HCT116 (cell line): ENCODE measurements around the gene SAMD4B. TPM values are rescaled to one million over a fixed set of nuclear protein-coding genes. Genes with fewer than 3 reads are reported as not detected.

ENCODE experiments used
- ATAC-seq: fragments of 200-7000 bp; cut with Tn5 transposase; 2 replicates; pipeline ENCODE4 v1.9.1; 2020; ENCODE audit warnings: mild to moderate bottlenecking, moderate library complexity
- BruUV-seq: library from RNA; stranded (reverse); fragments of 400-500 nt; replicated peaks from 2 replicates; lab custom pipeline; 2021; lab: Mats Ljungman, UMichigan
- CTCF ChIA-PET: fragments of 300-600 bp; sonication (Branson Sonifier 250); formaldehyde crosslinking; loops from one replicate; lab custom pipeline; 2021; ENCODE audit warnings: antibody characterized with exemption; lab: Charles Lee
- POLR2A ChIA-PET: fragments of 300-600, 350-600 bp; sonication (Branson Sonifier 250); formaldehyde crosslinking; loops from one replicate; lab custom pipeline; 2021; ENCODE audit warnings: antibody characterized with exemption; lab: Charles Lee
- RAD21 ChIA-PET, 2 experiments: fragments of 300-600 bp; sonication (Branson Sonifier 250); formaldehyde crosslinking; loops; one replicate each; lab custom pipeline; 2023; ENCODE audit warnings: low total read pairs in 2 of 2; ENCODE audit not compliant: uncharacterized antibody in 2 of 2, unreplicated experiment in 2 of 2, low non-redundant PET in 1 of 2; lab: Charles Lee
- DNase-seq: peaks from one replicate; pipeline ENCODE4 v3.0.0-alpha.2; 2010; ENCODE audit warnings: low read depth, low spot score
- H2AFZ ChIP-seq: fragments of 200-600 bp; shearing (Covaris generic), sonication (generic); 2 replicates; pipeline ENCODE4 v1.6.1; 2017; ENCODE audit warnings: low read depth, mixed run types, mixed read lengths, antibody characterized with exemption, low read length; ENCODE audit not compliant: poor library complexity, severe bottlenecking
- H3K27ac ChIP-seq: 2 replicates; pipeline ENCODE4 v1.5.1; 2012; ENCODE audit warnings: low read depth, low read length
- H3K27me3 ChIP-seq: fragments of 200-600 bp; sonication (generic); 2 replicates; pipeline ENCODE4 v1.6.1; 2016; ENCODE audit warnings: mixed run types, low read length, mixed read lengths; ENCODE audit not compliant: insufficient read depth
- H3K36me3 ChIP-seq, 2 experiments: fragments of 200-500 bp in 1 of 2; fragments of 200-600 bp in 1 of 2; sonication (Bioruptor generic) in 1 of 2; sonication (generic) in 1 of 2; 2 replicates each; pipeline versions ENCODE4 v1.5.1 to v1.6.1; 2014 to 2016; ENCODE audit warnings: low read length in 2 of 2, inconsistent platforms in 1 of 2, mixed read lengths in 1 of 2, mixed run types in 1 of 2; ENCODE audit not compliant: insufficient read depth in 2 of 2, control insufficient read depth in 1 of 2
- H3K4me1 ChIP-seq, 2 experiments: fragments of 200-600 bp in 1 of 2; sonication (generic) in 1 of 2; 2 replicates each; pipeline versions ENCODE4 v1.5.1 to v1.6.1; 2012 to 2017; ENCODE audit warnings: low read length in 2 of 2, inconsistent platforms in 1 of 2, mild to moderate bottlenecking in 1 of 2, mixed read lengths in 1 of 2, mixed run types in 1 of 2, moderate library complexity in 1 of 2; ENCODE audit not compliant: insufficient read depth in 2 of 2, control insufficient read depth in 1 of 2
- H3K4me2 ChIP-seq: fragments of 200-600 bp; sonication (generic); 2 replicates; pipeline ENCODE4 v1.6.1; 2017; ENCODE audit warnings: mixed run types, low read length, mixed read lengths
- H3K4me3 ChIP-seq, 2 experiments: fragments of 200-600 bp in 1 of 2; sonication (generic) in 1 of 2; replicated peaks in 1 of 2; 2 replicates each; pipeline ENCODE4 v1.5.1; 2011 to 2016; ENCODE audit warnings: low read length in 2 of 2, control low read depth in 1 of 2, low read depth in 1 of 2, mild to moderate bottlenecking in 1 of 2, mixed read lengths in 1 of 2, mixed run types in 1 of 2
- H3K79me2 ChIP-seq: fragments of 200-600 bp; sonication (generic); 2 replicates; pipeline ENCODE4 v1.6.1; 2017; ENCODE audit warnings: mild to moderate bottlenecking, mixed run types, low read length, moderate library complexity, mixed read lengths; ENCODE audit not compliant: insufficient read depth
- H3K9ac ChIP-seq: fragments of 200-600 bp; sonication (generic); 2 replicates; pipeline ENCODE4 v1.6.1; 2016; ENCODE audit warnings: low read length, mixed read lengths
- H3K9me2 ChIP-seq: fragments of 200-600 bp; sonication (generic), shearing (Covaris generic); 2 replicates; pipeline ENCODE4 v1.6.1; 2017; ENCODE audit warnings: mixed run types, mild to moderate bottlenecking, moderate library complexity; ENCODE audit not compliant: insufficient read depth
- H3K9me3 ChIP-seq, 2 experiments: fragments of 200-500 bp in 1 of 2; fragments of 200-600 bp in 1 of 2; sonication (Bioruptor generic) in 1 of 2; sonication (generic) in 1 of 2; 2 replicates each; pipeline ENCODE4 v1.6.1; 2014 to 2017; ENCODE audit warnings: low read length in 2 of 2, mixed read lengths in 2 of 2, inconsistent platforms in 1 of 2, low read depth in 1 of 2, mild to moderate bottlenecking in 1 of 2, mixed run types in 1 of 2, moderate library complexity in 1 of 2; ENCODE audit not compliant: control insufficient read depth in 1 of 2, insufficient read depth in 1 of 2
- H4K20me1 ChIP-seq: fragments of 200-600 bp; sonication (generic), shearing (Covaris generic); 2 replicates; pipeline ENCODE4 v1.6.1; 2017; ENCODE audit warnings: mixed run types, mild to moderate bottlenecking, moderate library complexity; ENCODE audit not compliant: insufficient read depth
- CBX3 ChIP-seq: IDR thresholded peaks from 2 replicates; pipeline ENCODE4 v1.6.1; 2012; ENCODE audit warnings: low read depth
- CEBPB ChIP-seq: IDR thresholded peaks from 2 replicates; pipeline ENCODE4 v1.6.1; 2012; ENCODE audit warnings: low read depth
- ELF1 ChIP-seq: IDR thresholded peaks from 2 replicates; pipeline ENCODE4 v1.6.1; 2012; ENCODE audit warnings: low read depth, borderline replicate concordance
- EZH2phosphoT487 ChIP-seq: fragments of 200-600 bp; IDR thresholded peaks from 2 replicates; pipeline ENCODE4 v1.6.1; 2018; ENCODE audit warnings: antibody characterized with exemption, borderline replicate concordance
- JUND ChIP-seq: IDR thresholded peaks from 2 replicates; pipeline ENCODE4 v1.6.1; 2012
- POLR2AphosphoS5 ChIP-seq: IDR thresholded peaks from 2 replicates; pipeline ENCODE4 v1.6.1; 2011; ENCODE audit warnings: mild to moderate bottlenecking, low read depth, low read length, moderate library complexity
- SP1 ChIP-seq: IDR thresholded peaks from 2 replicates; pipeline ENCODE4 v1.6.1; 2012; ENCODE audit warnings: low read depth
- SRF ChIP-seq: IDR thresholded peaks from 2 replicates; pipeline ENCODE4 v1.6.1; 2012; ENCODE audit warnings: low read depth
- YY1 ChIP-seq: IDR thresholded peaks from 2 replicates; pipeline ENCODE4 v1.6.1; 2011; ENCODE audit warnings: low read length, low read depth, moderate library complexity, mild to moderate bottlenecking; ENCODE audit not compliant: insufficient replicate concordance; ENCODE audit errors: extremely low read depth
- ZFX ChIP-seq: fragments of 450-650 bp; IDR thresholded peaks from 2 replicates; pipeline ENCODE4 v1.6.1; 2017
- ZNF274 ChIP-seq: fragments of 200-500 bp; sonication (Bioruptor generic); IDR thresholded peaks from 2 replicates; pipeline ENCODE4 v1.6.1; 2014; ENCODE audit warnings: mild to moderate bottlenecking, low read depth, low read length, inconsistent platforms
- intact Hi-C: fragments of 100-400 bp; cut with micrococcal nuclease; formaldehyde crosslinking; loops from 2 replicates; pipeline ENCODE4 v1.10.0; 2022
- total RNA-seq: library from RNA; stranded (reverse); gene quantifications from one replicate; pipeline ENCODE4 v1.2.1, GENCODE V29; 2021; ENCODE audit not compliant: unreplicated experiment
- TF ChIP-seq, protein P1 (sequence below): IDR thresholded peaks from 2 replicates; pipeline ENCODE4 v1.6.1; 2012
- TF ChIP-seq, protein P2 (sequence below), 3 experiments: fragments of 200-600 bp in 1 of 3; sonication (generic) in 1 of 3; IDR thresholded peaks in 2 of 3; conservative IDR thresholded peaks in 1 of 3; 2 replicates each; pipeline ENCODE4 v1.5.1; 2012 to 2017; ENCODE audit warnings: low read depth in 2 of 3, low read length in 2 of 3, antibody characterized with exemption in 1 of 3, borderline replicate concordance in 1 of 3, control low read depth in 1 of 3, mild to moderate bottlenecking in 1 of 3, mixed read lengths in 1 of 3, mixed run types in 1 of 3, moderate library complexity in 1 of 3; ENCODE audit not compliant: insufficient read depth in 1 of 3
- TF ChIP-seq, protein P3 (sequence below): IDR thresholded peaks from 2 replicates; pipeline ENCODE4 v1.6.1; 2012
- TF ChIP-seq, protein P4 (sequence below): IDR thresholded peaks from 2 replicates; pipeline ENCODE4 v1.6.1; 2011; ENCODE audit warnings: mild to moderate bottlenecking, low read length, moderate library complexity; ENCODE audit not compliant: insufficient replicate concordance; ENCODE audit errors: extremely low read depth
- TF ChIP-seq, protein P5 (sequence below): IDR thresholded peaks from 2 replicates; pipeline ENCODE4 v1.6.1; 2012; ENCODE audit warnings: low read depth

Gene SAMD4B
- total RNA-seq, 1 experiment from 2014 or later: 127 TPM

DNA sequence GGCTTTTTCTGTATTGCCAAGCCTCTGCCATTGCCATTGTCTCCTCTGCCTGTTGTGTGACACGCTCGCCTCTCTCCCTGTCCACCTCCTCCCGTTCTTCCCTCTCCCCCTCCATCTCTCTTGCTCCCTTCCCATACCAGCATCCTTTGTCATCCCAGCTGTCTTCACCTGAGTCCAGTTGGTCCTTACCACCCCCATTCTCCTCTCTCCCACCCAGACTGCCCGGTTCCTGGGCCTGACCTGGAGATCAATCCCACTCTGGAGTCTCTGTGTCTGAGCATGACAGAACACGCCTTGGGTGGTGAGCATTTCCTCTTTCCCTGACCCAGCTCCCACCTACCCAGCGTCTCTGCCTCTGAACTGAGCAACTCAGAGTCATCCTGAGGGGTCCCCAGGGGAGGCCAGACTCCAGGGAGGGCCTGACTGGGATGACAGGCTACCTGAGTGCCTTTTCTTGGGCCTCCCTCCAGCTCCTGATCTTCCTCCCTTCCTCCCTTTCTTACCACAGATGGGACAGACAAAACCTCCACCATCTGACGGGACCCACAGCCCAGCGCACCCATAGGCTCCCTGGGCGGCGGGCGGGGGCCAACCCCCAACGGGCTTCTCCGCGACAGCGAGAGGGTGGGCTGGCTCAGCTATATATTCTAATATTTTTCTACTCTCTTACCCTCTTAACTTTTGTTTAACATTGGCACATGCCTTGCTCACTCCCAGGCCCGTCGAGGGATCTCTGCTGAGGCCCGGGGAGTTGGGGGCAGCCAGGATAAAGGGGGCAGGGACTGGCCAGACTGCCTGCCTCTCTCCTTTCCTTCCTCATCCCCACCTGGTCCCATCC is 41.0 kb downstream of the SAMD4B start:
- Histone ChIP-seq H3K9me3 (no peaks in the 10 kb centered on the region), H2AFZ (no peak overlapping the region), H3K27ac (no peak overlapping the region; the same call in 1 of the 2 replicates), H4K20me1 (no peaks in the 10 kb centered on the region), H3K4me1 (no peaks in the 10 kb centered on the region), H3K9ac (no peak overlapping the region), H3K4me2 (no peak overlapping the region), H3K27me3 (no peaks in the 10 kb centered on the region), H3K9me2 (no peaks in the 10 kb centered on the region), H3K79me2 (no peaks in the 10 kb centered on the region), H3K4me3 (no peak overlapping the region), H3K36me3 (peaks cover 48 to 66% of the 10 kb centered on the region in 2 experiments; a peak in 3 of 4 replicates)
- ATAC-seq (no peak), DNase-seq (no peak)
- CTCF ChIA-PET: no interaction called here
- BruUV-seq: no TSS peak
- intact Hi-C loops: no loop called here
- TF ChIP-seq SP1 (no peak), ZNF274 (no peak), CBX3 (no peak), CEBPB (no peak), ZFX (no peak), EZH2phosphoT487 (no peak), POLR2AphosphoS5 (no peak), ELF1 (no peak), SRF (no peak), JUND (no peak), YY1 (no peak)
- TF ChIP-seq, protein P1, sequence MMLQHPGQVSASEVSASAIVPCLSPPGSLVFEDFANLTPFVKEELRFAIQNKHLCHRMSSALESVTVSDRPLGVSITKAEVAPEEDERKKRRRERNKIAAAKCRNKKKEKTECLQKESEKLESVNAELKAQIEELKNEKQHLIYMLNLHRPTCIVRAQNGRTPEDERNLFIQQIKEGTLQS: no peak
- TF ChIP-seq, protein P2, sequence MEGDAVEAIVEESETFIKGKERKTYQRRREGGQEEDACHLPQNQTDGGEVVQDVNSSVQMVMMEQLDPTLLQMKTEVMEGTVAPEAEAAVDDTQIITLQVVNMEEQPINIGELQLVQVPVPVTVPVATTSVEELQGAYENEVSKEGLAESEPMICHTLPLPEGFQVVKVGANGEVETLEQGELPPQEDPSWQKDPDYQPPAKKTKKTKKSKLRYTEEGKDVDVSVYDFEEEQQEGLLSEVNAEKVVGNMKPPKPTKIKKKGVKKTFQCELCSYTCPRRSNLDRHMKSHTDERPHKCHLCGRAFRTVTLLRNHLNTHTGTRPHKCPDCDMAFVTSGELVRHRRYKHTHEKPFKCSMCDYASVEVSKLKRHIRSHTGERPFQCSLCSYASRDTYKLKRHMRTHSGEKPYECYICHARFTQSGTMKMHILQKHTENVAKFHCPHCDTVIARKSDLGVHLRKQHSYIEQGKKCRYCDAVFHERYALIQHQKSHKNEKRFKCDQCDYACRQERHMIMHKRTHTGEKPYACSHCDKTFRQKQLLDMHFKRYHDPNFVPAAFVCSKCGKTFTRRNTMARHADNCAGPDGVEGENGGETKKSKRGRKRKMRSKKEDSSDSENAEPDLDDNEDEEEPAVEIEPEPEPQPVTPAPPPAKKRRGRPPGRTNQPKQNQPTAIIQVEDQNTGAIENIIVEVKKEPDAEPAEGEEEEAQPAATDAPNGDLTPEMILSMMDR (IDR thresholded peaks at IDR 0.05 in 2 of 3, conservative IDR thresholded peaks at IDR 0.05 in 1 of 3; ENCODE audit: borderline replicate concordance in 1 of 3, insufficient read depth in 1 of 3, low read depth in 2 of 3, low read length in 2 of 3): no peak
- TF ChIP-seq, protein P3, sequence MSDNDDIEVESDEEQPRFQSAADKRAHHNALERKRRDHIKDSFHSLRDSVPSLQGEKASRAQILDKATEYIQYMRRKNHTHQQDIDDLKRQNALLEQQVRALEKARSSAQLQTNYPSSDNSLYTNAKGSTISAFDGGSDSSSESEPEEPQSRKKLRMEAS: no peak
- TF ChIP-seq, protein P4, sequence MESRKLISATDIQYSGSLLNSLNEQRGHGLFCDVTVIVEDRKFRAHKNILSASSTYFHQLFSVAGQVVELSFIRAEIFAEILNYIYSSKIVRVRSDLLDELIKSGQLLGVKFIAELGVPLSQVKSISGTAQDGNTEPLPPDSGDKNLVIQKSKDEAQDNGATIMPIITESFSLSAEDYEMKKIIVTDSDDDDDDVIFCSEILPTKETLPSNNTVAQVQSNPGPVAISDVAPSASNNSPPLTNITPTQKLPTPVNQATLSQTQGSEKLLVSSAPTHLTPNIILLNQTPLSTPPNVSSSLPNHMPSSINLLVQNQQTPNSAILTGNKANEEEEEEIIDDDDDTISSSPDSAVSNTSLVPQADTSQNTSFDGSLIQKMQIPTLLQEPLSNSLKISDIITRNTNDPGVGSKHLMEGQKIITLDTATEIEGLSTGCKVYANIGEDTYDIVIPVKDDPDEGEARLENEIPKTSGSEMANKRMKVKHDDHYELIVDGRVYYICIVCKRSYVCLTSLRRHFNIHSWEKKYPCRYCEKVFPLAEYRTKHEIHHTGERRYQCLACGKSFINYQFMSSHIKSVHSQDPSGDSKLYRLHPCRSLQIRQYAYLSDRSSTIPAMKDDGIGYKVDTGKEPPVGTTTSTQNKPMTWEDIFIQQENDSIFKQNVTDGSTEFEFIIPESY: no peak
- TF ChIP-seq, protein P5, sequence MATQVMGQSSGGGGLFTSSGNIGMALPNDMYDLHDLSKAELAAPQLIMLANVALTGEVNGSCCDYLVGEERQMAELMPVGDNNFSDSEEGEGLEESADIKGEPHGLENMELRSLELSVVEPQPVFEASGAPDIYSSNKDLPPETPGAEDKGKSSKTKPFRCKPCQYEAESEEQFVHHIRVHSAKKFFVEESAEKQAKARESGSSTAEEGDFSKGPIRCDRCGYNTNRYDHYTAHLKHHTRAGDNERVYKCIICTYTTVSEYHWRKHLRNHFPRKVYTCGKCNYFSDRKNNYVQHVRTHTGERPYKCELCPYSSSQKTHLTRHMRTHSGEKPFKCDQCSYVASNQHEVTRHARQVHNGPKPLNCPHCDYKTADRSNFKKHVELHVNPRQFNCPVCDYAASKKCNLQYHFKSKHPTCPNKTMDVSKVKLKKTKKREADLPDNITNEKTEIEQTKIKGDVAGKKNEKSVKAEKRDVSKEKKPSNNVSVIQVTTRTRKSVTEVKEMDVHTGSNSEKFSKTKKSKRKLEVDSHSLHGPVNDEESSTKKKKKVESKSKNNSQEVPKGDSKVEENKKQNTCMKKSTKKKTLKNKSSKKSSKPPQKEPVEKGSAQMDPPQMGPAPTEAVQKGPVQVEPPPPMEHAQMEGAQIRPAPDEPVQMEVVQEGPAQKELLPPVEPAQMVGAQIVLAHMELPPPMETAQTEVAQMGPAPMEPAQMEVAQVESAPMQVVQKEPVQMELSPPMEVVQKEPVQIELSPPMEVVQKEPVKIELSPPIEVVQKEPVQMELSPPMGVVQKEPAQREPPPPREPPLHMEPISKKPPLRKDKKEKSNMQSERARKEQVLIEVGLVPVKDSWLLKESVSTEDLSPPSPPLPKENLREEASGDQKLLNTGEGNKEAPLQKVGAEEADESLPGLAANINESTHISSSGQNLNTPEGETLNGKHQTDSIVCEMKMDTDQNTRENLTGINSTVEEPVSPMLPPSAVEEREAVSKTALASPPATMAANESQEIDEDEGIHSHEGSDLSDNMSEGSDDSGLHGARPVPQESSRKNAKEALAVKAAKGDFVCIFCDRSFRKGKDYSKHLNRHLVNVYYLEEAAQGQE: no peak
- RAD21 ChIA-PET: no interaction called here
- POLR2A ChIA-PET: no interaction called here
